Tibial artery (tissue), 4 donors: ENCODE measurements around the gene CRLF1.

Experiments used
- DNase-seq, 2 donors: peaks; one replicate each; pipeline ENCODE4 v3.0.0-alpha.2; 2019
- H3K27ac ChIP-seq, 2 donors: fragments of 200-600 bp; sonication (generic) in 1 of 2; 1 replicate in 1 of 2; 2 replicates in 1 of 2; pipeline ENCODE4 v1.5.1; 2018 to 2019; ENCODE audit warnings: mild to moderate bottlenecking in 1 of 2
- H3K27me3 ChIP-seq, 2 donors: fragments of 200-600 bp; sonication (generic) in 1 of 2; one replicate each; pipeline versions ENCODE4 v1.5.1 to v1.6.0; 2016 to 2019
- H3K36me3 ChIP-seq, 3 donors: fragments of 200-600 bp; sonication (generic) in 2 of 3; one replicate each; pipeline ENCODE4 v1.5.1; 2016 to 2019; ENCODE audit warnings: mild to moderate bottlenecking in 2 of 3
- H3K4me1 ChIP-seq, 4 donors: fragments of 200-600 bp; sonication (generic) in 2 of 4; 1 replicate in 3 of 4; 2 replicates in 1 of 4; pipeline ENCODE4 v1.5.1; 2016 to 2019
- H3K4me3 ChIP-seq, 2 donors: fragments of 200-600 bp; sonication (generic) in 1 of 2; 1 replicate in 1 of 2; 2 replicates in 1 of 2; pipeline ENCODE4 v1.5.1; 2018 to 2019; ENCODE audit warnings: mild to moderate bottlenecking in 2 of 2
- H3K9me3 ChIP-seq, 3 donors: fragments of 200-600 bp; sonication (generic) in 1 of 3; one replicate each; pipeline ENCODE4 v1.5.1; 2016 to 2019
- CTCF ChIP-seq, 2 experiments: fragments of 200-600 bp in 1 of 2; fragments of 450-650 bp in 1 of 2; IDR thresholded peaks; one replicate each; pipeline ENCODE4 v1.5.1; 2017 to 2019; ENCODE audit warnings: antibody characterized with exemption in 2 of 2, mild to moderate bottlenecking in 1 of 2, moderate library complexity in 1 of 2
- intact Hi-C: fragments of 100-400 bp; cut with DNase I; formaldehyde crosslinking; loops from one replicate; pipeline ENCODE4 v1.15.0; 2023; ENCODE audit warnings: low total_unique reads

Gene CRLF1

DNA sequence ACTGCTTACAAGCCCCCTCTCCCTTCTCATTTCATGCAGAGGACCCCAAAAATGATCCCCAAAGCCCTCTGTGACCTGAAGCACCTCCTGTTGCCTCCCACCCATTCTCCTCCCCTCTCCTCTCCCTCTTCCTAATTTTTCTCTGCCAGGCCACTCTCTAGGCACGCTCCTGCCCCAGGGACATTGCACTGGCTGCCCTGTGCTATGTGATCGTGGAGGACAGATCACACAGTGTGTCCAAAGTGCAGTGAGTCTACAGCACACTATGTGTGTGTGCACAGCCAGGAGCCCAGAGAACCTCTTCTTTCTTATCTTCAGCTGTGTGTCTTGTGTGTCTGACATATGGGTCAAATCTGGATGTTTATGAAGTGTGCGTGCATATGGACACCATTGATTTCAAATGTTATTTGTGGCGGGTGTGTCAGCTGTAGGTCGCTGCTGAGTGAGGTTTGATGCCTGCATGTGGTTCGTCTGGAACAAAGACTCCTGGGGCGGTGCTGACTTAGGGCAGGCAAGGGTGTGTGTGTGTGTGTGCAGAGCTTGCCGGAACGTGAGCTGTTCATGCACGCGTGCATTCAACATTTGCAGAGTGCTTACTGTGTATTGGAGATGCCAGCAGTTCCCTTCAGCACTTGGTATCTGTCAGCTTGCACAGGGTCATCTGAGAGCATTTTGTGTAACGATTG lies 28.2 kb upstream of the CRLF1 start:
- Histone ChIP-seq H3K36me3 (no peaks in the 10 kb centered on the region), H3K27ac (peak overlapping the region; percentile 90), H3K27me3 (no peaks in the 10 kb centered on the region), H3K9me3 (no peaks in the 10 kb centered on the region), H3K4me3 (no peak overlapping the region), H3K4me1 (peaks cover 0 to 40% (median 17%) of the 10 kb centered on the region in 4 donors)
- TF ChIP-seq CTCF (IDR thresholded peaks at IDR 0.05), result no peak
- intact Hi-C loops, result no loop called here
- no peak for DNase-seq

DNA sequence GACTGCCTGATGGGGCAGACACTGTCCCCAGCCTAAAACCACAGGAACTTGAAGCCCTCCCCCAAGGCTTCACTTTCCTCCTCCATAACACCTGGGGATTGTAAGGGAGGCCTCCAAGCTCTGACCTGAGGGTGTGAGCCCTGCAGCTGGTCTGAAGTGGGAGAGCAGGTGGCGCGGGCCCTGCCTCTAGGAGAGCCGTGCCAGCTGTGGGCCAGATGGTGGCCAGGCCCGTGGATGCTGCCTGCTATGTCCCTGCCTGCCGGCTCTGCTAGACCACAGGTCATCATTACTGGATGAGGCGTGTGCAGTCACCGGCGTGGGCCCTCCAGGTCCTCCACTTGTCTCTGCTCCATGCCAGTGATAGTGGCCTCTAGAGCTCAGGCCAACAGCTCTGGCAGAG lies 26.7 kb upstream of the CRLF1 start:
- intact Hi-C loops, result no loop called here
- peaks cover 0 to 44% (median 20%) of the 10 kb centered on the region in 4 donors for H3K4me1 ChIP-seq
- no peaks in the 10 kb centered on the region for H3K36me3 ChIP-seq
- no peak overlapping the region for H3K27ac ChIP-seq
- no peak for TF ChIP-seq CTCF (IDR thresholded peaks at IDR 0.05)
- no peaks in the 10 kb centered on the region for H3K9me3 ChIP-seq
- DNase-seq, result no peak
- H3K27me3 ChIP-seq, result no peaks in the 10 kb centered on the region
- no peak overlapping the region for H3K4me3 ChIP-seq

DNA sequence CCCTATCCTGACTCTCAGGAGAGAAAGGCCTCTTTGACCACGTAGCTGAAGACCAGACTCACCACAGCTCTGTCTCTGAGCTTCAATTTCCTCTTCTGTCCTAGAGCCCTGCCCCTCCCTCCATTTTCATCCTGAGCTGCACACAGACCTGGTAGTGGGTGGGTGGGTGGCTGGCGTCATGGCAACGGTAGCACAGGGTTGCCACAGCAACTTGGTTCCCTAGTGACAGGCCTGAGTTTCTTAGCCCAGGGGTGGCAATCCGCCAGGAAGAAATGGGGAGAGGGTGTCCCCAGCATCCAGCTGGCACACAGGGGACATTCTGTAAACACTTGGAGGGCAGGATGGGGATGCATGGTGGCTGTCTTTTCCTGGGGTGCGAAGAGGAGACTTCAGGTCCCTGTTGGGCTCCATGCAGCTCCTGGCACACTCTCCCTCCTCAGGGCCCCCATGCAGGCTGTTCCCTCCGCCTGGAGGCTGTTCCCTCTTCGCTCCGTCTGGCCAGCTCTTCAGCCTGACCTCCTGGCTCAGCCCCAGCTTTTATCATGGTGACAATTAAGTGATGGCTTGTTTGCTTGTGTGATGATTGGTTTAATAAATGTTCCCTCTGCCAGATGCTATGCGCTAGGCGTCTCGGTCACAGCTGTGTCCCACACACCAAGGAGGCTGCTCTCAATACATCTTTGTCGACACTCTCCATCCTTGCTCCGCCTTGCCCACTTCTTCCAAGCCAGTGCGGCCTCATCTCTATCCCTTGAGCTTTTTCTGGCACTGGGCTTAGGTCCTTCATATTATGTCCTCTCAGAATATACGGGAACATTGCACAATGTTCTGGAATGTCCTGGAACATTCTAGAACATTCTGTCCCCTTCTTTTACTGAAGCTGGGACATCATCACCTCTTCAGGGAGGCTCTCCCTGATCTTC lies 22.8 kb upstream of the CRLF1 start:
- H3K4me3 ChIP-seq, result no peak overlapping the region
- no peaks in the 10 kb centered on the region for H3K9me3 ChIP-seq
- peaks cover 0 to 18% (median 6%) of the 10 kb centered on the region in 4 donors for H3K4me1 ChIP-seq
- H3K36me3 ChIP-seq, result no peaks in the 10 kb centered on the region
- peak; percentile 78 to 80 for DNase-seq
- intact Hi-C loops, result no loop called here
- no peaks in the 10 kb centered on the region for H3K27me3 ChIP-seq
- H3K27ac ChIP-seq, result peak overlapping the region; percentile 47 to 48
- no peak for TF ChIP-seq CTCF (IDR thresholded peaks at IDR 0.05)

GRCh38 chr19:18626906-18627305 lies 20.3 kb upstream of the CRLF1 start:
- Histone ChIP-seq H3K36me3 (no peaks in the 10 kb centered on the region), H3K27me3 (peaks cover 0 to 4% of the 10 kb centered on the region in 2 donors), H3K9me3 (no peaks in the 10 kb centered on the region), H3K4me1 (peaks cover 0 to 18% (median 6%) of the 10 kb centered on the region in 4 donors), H3K27ac (no peak overlapping the region), H3K4me3 (no peak overlapping the region)
- no peak for DNase-seq
- intact Hi-C loops, result no loop called here
- TF ChIP-seq CTCF (IDR thresholded peaks at IDR 0.05), result no peak

DNA sequence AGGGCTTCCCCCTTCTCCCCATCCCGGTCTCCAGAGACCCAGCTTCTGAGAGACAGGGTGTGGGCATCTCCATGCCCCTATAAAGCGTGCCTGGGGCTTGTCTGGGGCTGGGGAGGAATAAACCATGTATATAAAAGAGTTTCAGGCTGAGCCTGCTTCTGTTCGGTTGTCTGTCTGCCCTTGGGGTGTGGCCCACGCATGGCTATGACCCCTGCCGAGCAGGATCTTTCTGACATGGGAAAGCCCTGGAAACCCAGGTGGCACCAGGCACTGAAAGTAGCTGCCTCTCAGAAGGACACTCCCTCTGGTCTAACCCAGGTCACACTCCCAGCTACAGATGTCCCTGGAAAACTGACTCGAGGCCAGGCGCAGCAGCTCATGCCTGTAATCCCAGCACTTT lies 14.3 kb upstream of the CRLF1 start:
- Histone ChIP-seq H3K4me1 (no peaks in the 10 kb centered on the region), H3K9me3 (no peaks in the 10 kb centered on the region), H3K36me3 (no peaks in the 10 kb centered on the region), H3K4me3 (no peak overlapping the region), H3K27me3 (peaks cover 0 to 37% of the 10 kb centered on the region in 2 donors), H3K27ac (no peak overlapping the region)
- TF ChIP-seq CTCF (IDR thresholded peaks at IDR 0.05), result no peak
- no peak for DNase-seq
- intact Hi-C loops, result no loop called here
